GM23338 (cell line): ENCODE results near the gene CCND1. TPM values are rescaled to one million over a fixed set of nuclear protein-coding genes. Genes with fewer than 3 reads are reported as not detected.

Source experiments
- ATAC-seq: fragments of 200-7000 bp; cut with Tn5 transposase; 3 replicates; pipeline ENCODE4 v1.9.1; 2020
- DNase-seq: peaks from one replicate; pipeline ENCODE4 v3.0.0-alpha.2; 2015; ENCODE audit warnings: low spot score
- H2AFZ ChIP-seq: fragments of 200-600 bp; sonication (generic); 2 replicates; pipeline ENCODE4 v1.8.0; 2016; ENCODE audit warnings: antibody characterized with exemption, mild to moderate bottlenecking, moderate library complexity
- H3F3A ChIP-seq: fragments of 200-600 bp; sonication (generic); replicated peaks from 2 replicates; pipeline ENCODE4 v1.8.0; 2017; ENCODE audit warnings: antibody characterized with exemption, mixed run types, low read depth
- H3K27ac ChIP-seq: fragments of 200-600 bp; sonication (generic); 2 replicates; pipeline ENCODE4 v1.6.1; 2016; ENCODE audit warnings: low read depth
- H3K27me3 ChIP-seq: fragments of 200-600 bp; sonication (generic); 2 replicates; pipeline ENCODE4 v1.8.0; 2016; ENCODE audit warnings: mild to moderate bottlenecking, mixed run types, moderate library complexity; ENCODE audit not compliant: insufficient read depth
- H3K36me3 ChIP-seq: fragments of 200-600 bp; sonication (generic); 2 replicates; pipeline ENCODE4 v1.8.0; 2016; ENCODE audit warnings: mild to moderate bottlenecking; ENCODE audit not compliant: insufficient read depth
- H3K4me1 ChIP-seq: fragments of 200-600 bp; sonication (generic); 2 replicates; pipeline ENCODE4 v1.8.0; 2016; ENCODE audit warnings: mild to moderate bottlenecking, moderate library complexity; ENCODE audit not compliant: insufficient read depth
- H3K4me2 ChIP-seq: fragments of 200-600 bp; sonication (generic); 2 replicates; pipeline ENCODE4 v1.7.1; 2017; ENCODE audit warnings: mixed run types
- H3K4me3 ChIP-seq: fragments of 200-600 bp; sonication (generic); 2 replicates; pipeline ENCODE4 v1.6.1; 2016; ENCODE audit warnings: mixed run types
- H3K79me2 ChIP-seq: fragments of 200-600 bp; sonication (generic); replicated peaks from 2 replicates; pipeline ENCODE4 v1.8.0; 2017; ENCODE audit warnings: mild to moderate bottlenecking; ENCODE audit not compliant: insufficient read depth
- H3K9me2 ChIP-seq: fragments of 200-600 bp; sonication (generic); 2 replicates; pipeline ENCODE4 v1.8.0; 2017; ENCODE audit not compliant: insufficient read depth
- H4K20me1 ChIP-seq: fragments of 200-600 bp; sonication (generic); replicated peaks from 2 replicates; pipeline ENCODE4 v1.8.0; 2017; ENCODE audit warnings: mild to moderate bottlenecking; ENCODE audit not compliant: insufficient read depth
- H3K27ac Mint-ChIP-seq: 2 replicates; pipeline ENCODE4 v1.8.0; 2020; ENCODE audit warnings: inconsistent platforms, mild to moderate bottlenecking, moderate library complexity, mixed read lengths
- H3K27me3 Mint-ChIP-seq: 3 replicates; pipeline ENCODE4 v1.8.0; 2022; ENCODE audit warnings: low read depth, mild to moderate bottlenecking, moderate library complexity, mixed read lengths, inconsistent platforms; ENCODE audit not compliant: insufficient read depth, poor library complexity
- H3K36me3 Mint-ChIP-seq: 3 replicates; pipeline ENCODE4 v1.8.0; 2021; ENCODE audit warnings: low read depth, mild to moderate bottlenecking, inconsistent platforms, moderate library complexity, mixed read lengths
- H3K4me1 Mint-ChIP-seq: 3 replicates; pipeline ENCODE4 v1.8.0; 2020; ENCODE audit warnings: mild to moderate bottlenecking, inconsistent platforms, mixed read lengths
- H3K4me3 Mint-ChIP-seq: 3 replicates; pipeline ENCODE4 v1.8.0; 2021; ENCODE audit warnings: moderate library complexity, mild to moderate bottlenecking, inconsistent platforms, mixed read lengths
- H3K9me3 Mint-ChIP-seq: 3 replicates; pipeline ENCODE4 v1.8.0; 2020; ENCODE audit warnings: moderate library complexity, mild to moderate bottlenecking, inconsistent platforms, mixed read lengths
- JUNB ChIP-seq: IDR thresholded peaks from one replicate; pipeline ENCODE4 v1.6.1; 2016; ENCODE audit warnings: antibody characterized with exemption; ENCODE audit not compliant: unreplicated experiment
- NANOG ChIP-seq: IDR thresholded peaks from 2 replicates; pipeline ENCODE4 v1.6.1; 2016; ENCODE audit warnings: antibody characterized with exemption, borderline replicate concordance
- POLR2AphosphoS5 ChIP-seq: IDR thresholded peaks from 2 replicates; pipeline ENCODE4 v1.6.1; 2016; ENCODE audit warnings: antibody characterized with exemption, low read depth
- ZNF114 ChIP-seq: fragments of 250-450 bp; sonication (Bioruptor Pico); IDR thresholded peaks from 2 replicates; pipeline ENCODE4 v1.5.0; 2020; ENCODE audit warnings: mild to moderate bottlenecking, moderate library complexity
- polyA plus RNA-seq: library from polyadenylated mRNA; unstranded; fragments of >200 nt; fragmentation: Nextera tagmentation; extraction: Ambion mirVana; gene quantifications from 2 replicates; pipeline ENCODE4 v1.2.1, GENCODE V29; 2016
- total RNA-seq: library from RNA; depleted of rRNA; stranded (reverse); fragments of >200 nt; shearing (Covaris generic); gene quantifications from 2 replicates; pipeline ENCODE4 v1.2.3, GENCODE V29; 2014
- TF ChIP-seq, protein P1 (sequence below): IDR thresholded peaks from one replicate; pipeline ENCODE4 v1.6.1; 2018; ENCODE audit warnings: antibody characterized with exemption; ENCODE audit not compliant: unreplicated experiment
- TF ChIP-seq, protein P2 (sequence below): IDR thresholded peaks from 2 replicates; pipeline ENCODE4 v1.6.1; 2016; ENCODE audit warnings: antibody characterized with exemption

The CCND1 gene
- total and polyA plus RNA-seq, 2 experiments from 2014 or later, result 109 to 183 TPM

DNA sequence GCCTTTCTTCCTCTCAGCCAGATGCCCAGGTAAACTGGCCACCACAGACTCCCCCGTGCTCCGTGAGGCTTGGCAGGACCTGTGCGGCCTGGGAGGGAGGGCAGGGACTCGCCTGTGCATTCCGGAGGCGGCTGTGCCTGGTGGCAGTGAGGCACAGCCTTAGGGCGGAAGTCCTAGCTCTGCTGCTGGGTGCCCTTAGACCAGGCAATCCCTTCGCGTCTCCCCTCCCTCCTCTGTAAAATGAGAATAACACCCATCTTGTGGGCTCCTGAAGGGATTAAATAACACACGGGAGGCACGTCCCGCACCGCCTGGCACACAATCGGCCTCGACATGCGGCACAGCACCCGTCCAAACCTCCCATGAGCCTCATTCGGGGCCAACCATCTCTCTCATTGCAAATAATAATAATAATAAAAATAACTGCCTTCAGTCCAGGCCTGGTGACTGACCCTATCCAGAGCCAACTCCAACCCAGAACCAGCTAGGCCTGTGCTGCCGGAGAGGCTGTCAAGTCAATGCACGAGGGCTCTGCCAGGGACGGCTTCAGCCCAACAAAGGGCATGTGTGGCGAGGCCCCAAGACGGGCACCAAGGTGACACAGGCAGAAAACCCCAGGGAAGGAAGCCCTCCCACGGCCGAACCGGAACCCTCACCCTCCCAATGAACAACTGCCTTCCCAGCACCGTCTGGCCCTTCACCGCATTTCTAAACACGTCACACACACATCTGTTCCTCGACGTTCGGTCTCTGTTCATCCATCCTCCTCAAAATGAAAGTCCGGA is 26.0 kb downstream of the CCND1 start:
- peaks cover 6% of the 10 kb centered on the region; the same call in 1 of the 2 replicates for H3K79me2 ChIP-seq
- TF ChIP-seq JUNB, result no peak
- no peak for TF ChIP-seq POLR2AphosphoS5
- no peak for TF ChIP-seq ZNF114 (CRISPR knock-in tag)
- TF ChIP-seq NANOG, result no peak
- TF ChIP-seq, protein P1, sequence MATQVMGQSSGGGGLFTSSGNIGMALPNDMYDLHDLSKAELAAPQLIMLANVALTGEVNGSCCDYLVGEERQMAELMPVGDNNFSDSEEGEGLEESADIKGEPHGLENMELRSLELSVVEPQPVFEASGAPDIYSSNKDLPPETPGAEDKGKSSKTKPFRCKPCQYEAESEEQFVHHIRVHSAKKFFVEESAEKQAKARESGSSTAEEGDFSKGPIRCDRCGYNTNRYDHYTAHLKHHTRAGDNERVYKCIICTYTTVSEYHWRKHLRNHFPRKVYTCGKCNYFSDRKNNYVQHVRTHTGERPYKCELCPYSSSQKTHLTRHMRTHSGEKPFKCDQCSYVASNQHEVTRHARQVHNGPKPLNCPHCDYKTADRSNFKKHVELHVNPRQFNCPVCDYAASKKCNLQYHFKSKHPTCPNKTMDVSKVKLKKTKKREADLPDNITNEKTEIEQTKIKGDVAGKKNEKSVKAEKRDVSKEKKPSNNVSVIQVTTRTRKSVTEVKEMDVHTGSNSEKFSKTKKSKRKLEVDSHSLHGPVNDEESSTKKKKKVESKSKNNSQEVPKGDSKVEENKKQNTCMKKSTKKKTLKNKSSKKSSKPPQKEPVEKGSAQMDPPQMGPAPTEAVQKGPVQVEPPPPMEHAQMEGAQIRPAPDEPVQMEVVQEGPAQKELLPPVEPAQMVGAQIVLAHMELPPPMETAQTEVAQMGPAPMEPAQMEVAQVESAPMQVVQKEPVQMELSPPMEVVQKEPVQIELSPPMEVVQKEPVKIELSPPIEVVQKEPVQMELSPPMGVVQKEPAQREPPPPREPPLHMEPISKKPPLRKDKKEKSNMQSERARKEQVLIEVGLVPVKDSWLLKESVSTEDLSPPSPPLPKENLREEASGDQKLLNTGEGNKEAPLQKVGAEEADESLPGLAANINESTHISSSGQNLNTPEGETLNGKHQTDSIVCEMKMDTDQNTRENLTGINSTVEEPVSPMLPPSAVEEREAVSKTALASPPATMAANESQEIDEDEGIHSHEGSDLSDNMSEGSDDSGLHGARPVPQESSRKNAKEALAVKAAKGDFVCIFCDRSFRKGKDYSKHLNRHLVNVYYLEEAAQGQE, result no peak
- TF ChIP-seq, protein P2, sequence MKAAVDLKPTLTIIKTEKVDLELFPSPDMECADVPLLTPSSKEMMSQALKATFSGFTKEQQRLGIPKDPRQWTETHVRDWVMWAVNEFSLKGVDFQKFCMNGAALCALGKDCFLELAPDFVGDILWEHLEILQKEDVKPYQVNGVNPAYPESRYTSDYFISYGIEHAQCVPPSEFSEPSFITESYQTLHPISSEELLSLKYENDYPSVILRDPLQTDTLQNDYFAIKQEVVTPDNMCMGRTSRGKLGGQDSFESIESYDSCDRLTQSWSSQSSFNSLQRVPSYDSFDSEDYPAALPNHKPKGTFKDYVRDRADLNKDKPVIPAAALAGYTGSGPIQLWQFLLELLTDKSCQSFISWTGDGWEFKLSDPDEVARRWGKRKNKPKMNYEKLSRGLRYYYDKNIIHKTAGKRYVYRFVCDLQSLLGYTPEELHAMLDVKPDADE, result no peak
- DNase-seq (no peak), ATAC-seq (no peak)
- Mint-ChIP-seq H3K27me3 (peaks cover 10% of the 10 kb centered on the region), H3K4me3 (no peak overlapping the region), H3K27ac (no peak overlapping the region), H3K9me3 (no peaks in the 10 kb centered on the region), H3K36me3 (peaks cover 36% of the 10 kb centered on the region), H3K4me1 (peaks cover 10% of the 10 kb centered on the region)
- no peak overlapping the region for H3K4me3 ChIP-seq
- no peaks in the 10 kb centered on the region for H3K27me3 ChIP-seq
- H3K9me2 ChIP-seq, result no peaks in the 10 kb centered on the region
- H3K27ac ChIP-seq, result no peak overlapping the region
- H3F3A ChIP-seq, result peaks cover 13% of the 10 kb centered on the region; the same call in 1 of the 2 replicates
- H4K20me1 ChIP-seq, result no peaks in the 10 kb centered on the region; the same call in 1 of the 2 replicates
- H3K4me1 ChIP-seq, result no peaks in the 10 kb centered on the region
- H2AFZ ChIP-seq, result no peak overlapping the region
- H3K4me2 ChIP-seq, result no peak overlapping the region
- H3K36me3 ChIP-seq, result peaks cover 6% of the 10 kb centered on the region; the same call in 1 of the 2 replicates

DNA sequence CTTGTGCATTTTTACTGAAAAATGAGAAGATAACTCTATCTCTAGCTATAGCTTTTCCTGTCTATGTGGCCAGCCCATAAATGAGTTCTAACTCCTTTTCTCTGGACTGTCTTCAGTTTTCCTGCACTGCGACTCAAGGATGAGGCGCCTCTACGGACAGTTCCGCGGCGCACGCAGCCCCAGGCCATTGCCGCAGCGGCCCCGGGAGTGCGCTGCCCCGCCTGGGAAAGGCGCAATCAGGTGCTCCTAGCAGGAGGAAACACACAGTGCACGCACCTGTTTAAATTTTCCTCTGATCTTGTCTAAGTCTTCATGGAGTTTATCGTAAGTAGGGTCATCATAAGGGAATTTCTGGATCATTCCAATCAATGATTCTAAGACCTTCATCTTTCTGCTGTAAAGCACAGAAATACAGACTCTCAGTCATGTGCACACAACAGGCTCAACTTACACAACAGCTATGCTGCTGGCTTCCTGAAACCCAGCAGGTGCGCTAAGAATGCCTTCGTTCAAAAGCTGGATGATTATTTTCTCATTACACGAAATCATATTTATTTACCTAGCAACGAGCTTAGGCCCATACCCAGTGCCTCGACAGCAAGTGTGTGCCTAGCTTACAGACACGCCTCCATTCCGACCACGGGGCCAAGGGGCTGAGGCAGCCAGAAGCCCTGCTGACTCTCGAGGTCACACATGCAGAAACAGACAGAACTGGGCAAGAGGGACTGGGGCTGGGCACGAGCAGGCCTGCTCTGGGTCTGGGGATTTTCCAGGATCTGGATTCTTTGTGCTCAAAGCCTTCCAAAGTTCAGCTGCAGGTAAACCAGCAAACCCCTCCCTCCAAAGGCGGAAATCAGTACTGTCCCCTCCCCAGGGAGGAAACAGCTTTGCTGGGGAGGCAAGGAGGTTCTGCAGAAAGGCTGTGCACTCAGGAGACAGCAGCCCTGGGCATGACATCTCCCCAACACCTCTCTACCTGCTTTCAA is 27.0 kb downstream of the CCND1 start:
- H3K4me3 ChIP-seq, result no peak overlapping the region
- Mint-ChIP-seq H3K4me3 (no peak overlapping the region), H3K36me3 (peaks cover 44% of the 10 kb centered on the region), H3K9me3 (no peaks in the 10 kb centered on the region), H3K27ac (no peak overlapping the region), H3K27me3 (peaks cover 7% of the 10 kb centered on the region), H3K4me1 (peaks cover 7% of the 10 kb centered on the region)
- H3K4me2 ChIP-seq, result no peak overlapping the region
- H3K9me2 ChIP-seq, result no peaks in the 10 kb centered on the region
- DNase-seq, result no peak
- no peak for ATAC-seq
- H3K27ac ChIP-seq, result no peak overlapping the region
- peaks cover 13% of the 10 kb centered on the region; the same call in 1 of the 2 replicates for H3F3A ChIP-seq
- H4K20me1 ChIP-seq, result no peaks in the 10 kb centered on the region; the same call in 1 of the 2 replicates
- no peaks in the 10 kb centered on the region for H3K27me3 ChIP-seq
- no peak overlapping the region for H2AFZ ChIP-seq
- peaks cover 14% of the 10 kb centered on the region for H3K79me2 ChIP-seq
- TF ChIP-seq NANOG, result no peak
- TF ChIP-seq, protein P1, result no peak
- H3K4me1 ChIP-seq, result no peaks in the 10 kb centered on the region
- H3K36me3 ChIP-seq, result peaks cover 6% of the 10 kb centered on the region; the same call in 1 of the 2 replicates
